Ishikawa (cell line): ENCODE results near the gene UPK3A.

Experiments used
- CEBPB ChIP-seq: IDR thresholded peaks from 2 replicates; pipeline ENCODE4 v1.6.1; 2012
- CREB1 ChIP-seq: IDR thresholded peaks from 2 replicates; pipeline ENCODE4 v1.6.1; 2012; ENCODE audit warnings: low read depth
- EGR1 ChIP-seq: IDR thresholded peaks from 2 replicates; pipeline ENCODE4 v1.6.1; 2012
- EP300 ChIP-seq: IDR thresholded peaks from 2 replicates; pipeline ENCODE4 v1.6.1; 2012; ENCODE audit warnings: borderline replicate concordance
- FOXM1 ChIP-seq: IDR thresholded peaks from 2 replicates; pipeline ENCODE4 v1.6.1; 2012; ENCODE audit warnings: low read depth, borderline replicate concordance
- NFIC ChIP-seq: IDR thresholded peaks from 2 replicates; pipeline ENCODE4 v1.6.1; 2012
- RAD21 ChIP-seq: IDR thresholded peaks from 2 replicates; pipeline ENCODE4 v1.6.1; 2012; ENCODE audit warnings: low read depth
- REST ChIP-seq: IDR thresholded peaks from 2 replicates; pipeline ENCODE4 v1.6.1; 2012; ENCODE audit warnings: low read depth, mild to moderate bottlenecking
- TAF1 ChIP-seq: IDR thresholded peaks from 2 replicates; pipeline ENCODE4 v1.6.1; 2012; ENCODE audit warnings: low read depth, mild to moderate bottlenecking
- TCF12 ChIP-seq: IDR thresholded peaks from 2 replicates; pipeline ENCODE4 v1.6.1; 2012; ENCODE audit warnings: low read depth
- TEAD4 ChIP-seq: IDR thresholded peaks from 2 replicates; pipeline ENCODE4 v1.6.1; 2012
- USF1 ChIP-seq: IDR thresholded peaks from 2 replicates; pipeline ENCODE4 v1.6.1; 2012
- YY1 ChIP-seq: IDR thresholded peaks from 2 replicates; pipeline ENCODE4 v1.6.1; 2012; ENCODE audit warnings: low read depth
- ZBTB7A ChIP-seq: IDR thresholded peaks from 2 replicates; pipeline ENCODE4 v1.6.1; 2012; ENCODE audit warnings: low read depth
- TF ChIP-seq, protein P1 (sequence below): IDR thresholded peaks from 2 replicates; pipeline ENCODE4 v1.6.1; 2012

UPK3A gene

DNA sequence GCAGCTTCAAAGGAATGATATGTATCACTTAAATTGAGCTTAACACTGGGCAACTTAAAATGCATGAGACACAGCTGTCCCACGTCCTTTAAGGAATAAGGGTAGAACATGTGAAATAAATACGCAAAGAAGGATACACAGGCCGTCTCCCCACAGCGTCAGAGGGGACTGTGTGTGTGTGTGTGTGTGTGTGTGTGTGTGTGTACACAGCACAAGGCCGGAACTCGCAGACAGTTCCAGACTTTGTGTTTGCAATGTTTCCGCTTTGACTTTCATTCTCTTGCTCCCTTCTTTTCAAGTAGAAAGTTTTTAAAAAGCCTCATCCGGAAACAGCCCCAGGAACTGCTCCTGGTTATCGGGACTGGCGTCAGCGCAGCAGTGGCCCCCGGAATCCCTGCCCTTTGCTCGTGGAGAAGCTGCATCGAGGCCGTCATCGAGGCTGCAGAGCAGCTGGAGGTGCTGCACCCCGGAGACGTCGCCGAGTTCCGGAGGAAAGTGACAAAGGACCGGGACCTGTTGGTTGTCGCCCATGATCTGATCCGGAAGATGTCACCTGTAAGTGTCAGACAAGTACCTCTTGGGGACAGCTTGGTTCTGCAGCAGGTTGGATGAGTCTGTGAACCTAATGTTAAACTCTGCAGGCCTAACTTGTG lies 38.2 kb downstream of the UPK3A start:
- TF ChIP-seq NFIC (no peak), REST (no peak), TCF12 (no peak)

DNA sequence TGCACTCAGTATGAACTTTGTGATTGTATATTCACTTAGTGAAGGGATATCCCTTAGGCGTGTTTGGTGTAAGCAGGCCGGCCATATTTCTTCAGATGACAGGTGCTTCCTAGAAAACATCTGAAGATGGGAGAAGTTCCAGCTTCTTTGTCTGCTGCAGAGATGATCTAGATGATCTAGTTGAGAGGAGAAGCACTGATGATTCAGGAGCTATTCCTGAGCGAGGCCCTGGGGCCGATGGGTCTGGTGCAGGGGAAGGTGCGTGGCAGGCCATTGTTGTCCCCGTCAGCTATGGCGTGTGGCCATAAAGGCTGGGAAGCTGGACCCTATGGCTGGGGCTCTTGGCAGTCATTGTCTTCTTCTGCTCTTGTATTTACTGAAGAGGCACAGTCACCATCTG lies 38.9 kb downstream of the UPK3A start:
- TF ChIP-seq ZBTB7A (no peak), TEAD4 (no peak), REST (no peak), RAD21 (no peak), CEBPB (no peak), YY1 (no peak), EP300 (no peak), TCF12 (no peak), CREB1 (no peak), TAF1 (no peak)
- TF ChIP-seq, protein P1, sequence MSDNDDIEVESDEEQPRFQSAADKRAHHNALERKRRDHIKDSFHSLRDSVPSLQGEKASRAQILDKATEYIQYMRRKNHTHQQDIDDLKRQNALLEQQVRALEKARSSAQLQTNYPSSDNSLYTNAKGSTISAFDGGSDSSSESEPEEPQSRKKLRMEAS = no peak

- TF ChIP-seq FOXM1 = no peak
- no peak for TF ChIP-seq TAF1
- TF ChIP-seq ZBTB7A = no peak
- TF ChIP-seq EGR1 = no peak
- no peak for TF ChIP-seq CEBPB
- no peak for TF ChIP-seq YY1
- TF ChIP-seq RAD21 = no peak
- no peak for TF ChIP-seq USF1
Measured at GRCh38 chr22:45324311-45324711, 39.6 kb downstream of the UPK3A start.

DNA sequence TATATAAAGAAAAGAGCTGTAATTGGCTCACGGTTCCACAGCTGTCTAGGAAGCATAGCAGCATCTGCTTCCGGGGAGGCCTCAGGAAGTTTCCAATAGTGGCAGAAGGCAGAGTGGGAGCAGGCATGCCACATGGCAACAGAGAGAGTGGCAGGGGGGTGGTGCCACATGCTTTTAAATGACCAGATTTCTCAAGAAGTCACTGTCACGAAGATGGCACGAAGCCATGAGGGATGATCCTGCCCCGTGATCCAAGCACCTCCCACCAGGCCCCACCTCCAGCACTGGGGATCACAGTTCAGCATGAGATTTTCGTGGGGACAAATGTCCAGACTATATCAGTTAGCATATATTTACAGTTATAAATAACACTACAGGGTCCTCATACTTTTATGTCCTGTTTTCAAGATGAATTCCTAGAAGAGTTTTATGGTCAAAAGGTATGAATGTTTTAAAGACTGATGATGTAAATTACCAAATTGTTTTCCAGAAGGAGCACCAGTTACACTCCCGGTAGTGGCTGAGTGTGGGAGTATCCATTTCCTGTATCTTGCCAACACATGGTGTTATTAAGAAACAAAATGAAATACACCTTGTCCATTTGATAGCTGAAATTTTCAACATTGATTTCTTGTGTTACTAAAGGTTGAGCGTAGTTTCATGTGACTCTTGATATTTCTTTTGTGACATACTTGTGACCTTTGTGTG lies 44.2 kb downstream of the UPK3A start:
- TF ChIP-seq FOXM1 (no peak), EP300 (no peak), CREB1 (no peak), TEAD4 (no peak), REST (no peak), TAF1 (no peak)

DNA sequence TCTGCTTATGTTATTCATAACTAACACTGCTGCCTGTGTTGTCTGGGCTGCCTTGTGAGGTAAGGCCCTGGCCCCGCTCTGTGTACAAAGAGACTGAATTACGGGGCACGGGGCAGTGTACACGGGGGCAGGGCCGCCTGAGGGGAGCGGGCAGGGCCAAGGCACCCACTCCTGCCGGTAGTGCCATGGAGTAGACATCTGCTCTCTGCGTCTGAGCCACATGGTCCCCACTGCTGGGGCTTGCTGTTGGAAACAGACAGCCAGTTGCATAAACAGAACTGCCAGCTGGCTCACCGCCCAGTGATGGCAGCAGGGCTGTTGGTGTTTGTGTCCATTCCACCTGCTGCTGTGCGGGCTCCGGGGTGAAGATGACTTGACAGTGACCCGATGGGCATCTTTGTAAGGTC lies 44.8 kb downstream of the UPK3A start:
- TF ChIP-seq, protein P1 = no peak
- TF ChIP-seq YY1 = no peak
- TF ChIP-seq CREB1 = no peak
- no peak for TF ChIP-seq EGR1
- TF ChIP-seq TAF1 = no peak
- TF ChIP-seq REST = no peak
- TF ChIP-seq TCF12 = no peak
- no peak for TF ChIP-seq ZBTB7A
- TF ChIP-seq NFIC = no peak
- TF ChIP-seq CEBPB = no peak
- TF ChIP-seq USF1 = no peak
- no peak for TF ChIP-seq TEAD4
- no peak for TF ChIP-seq FOXM1
- no peak for TF ChIP-seq EP300
- no peak for TF ChIP-seq RAD21
